WTC11 (cell line): ENCODE results near the gene APPBP2. TPM values are rescaled to one million over a fixed set of nuclear protein-coding genes. Genes with fewer than 3 reads are reported as not detected.
A peak's percentile ranks its signal among the peaks of the same experiment; 100 is the strongest.

Experiments
- ATAC-seq: fragments of 200-7000 bp; cut with Tn5 transposase; 2 replicates; pipeline ENCODE4 v1.10.0; 2021; ENCODE audit warnings: mild to moderate bottlenecking, moderate library complexity
- CTCF ChIA-PET: fragments of 300-600 bp; sonication (Branson Sonifier 250); formaldehyde crosslinking; loops from one replicate; lab custom pipeline; 2021; ENCODE audit warnings: antibody characterized with exemption; lab: Charles Lee
- POLR2A ChIA-PET: fragments of 350-600 bp; sonication (Branson Sonifier 250); formaldehyde crosslinking; loops from one replicate; lab custom pipeline; 2021; ENCODE audit warnings: antibody characterized with exemption; lab: Charles Lee
- DNase-seq: peaks from one replicate; pipeline ENCODE4 v3.0.0; 2021; ENCODE audit warnings: low spot score
- H3K27ac Mint-ChIP-seq: 2 replicates; pipeline ENCODE4 v1.8.0; 2021; ENCODE audit warnings: mixed read lengths
- H3K27me3 Mint-ChIP-seq: 2 replicates; pipeline ENCODE4 v1.8.0; 2021; ENCODE audit warnings: low read depth, mild to moderate bottlenecking, moderate library complexity, mixed read lengths
- H3K36me3 Mint-ChIP-seq: 2 replicates; pipeline ENCODE4 v1.8.0; 2021; ENCODE audit warnings: mixed read lengths
- H3K4me1 Mint-ChIP-seq: 2 replicates; pipeline ENCODE4 v1.8.0; 2022; ENCODE audit warnings: mixed read lengths
- H3K4me3 Mint-ChIP-seq: 2 replicates; pipeline ENCODE4 v1.8.0; 2021; ENCODE audit warnings: mild to moderate bottlenecking, moderate library complexity, mixed read lengths
- H3K9me3 Mint-ChIP-seq: 2 replicates; pipeline ENCODE4 v1.8.0; 2021; ENCODE audit warnings: mixed read lengths
- ATF1 ChIP-seq: sonication (generic); formaldehyde crosslinking; IDR thresholded peaks from 2 replicates; pipeline ENCODE4 v1.8.1; 2023; ENCODE audit warnings: mild to moderate bottlenecking, moderate library complexity, missing genetic modification reagents
- CTCF ChIP-seq: fragments of 200-600 bp; IDR thresholded peaks from 2 replicates; pipeline ENCODE4 v1.8.0; 2022; ENCODE audit warnings: antibody characterized with exemption
- EMX1 ChIP-seq: fragments of 250-450 bp; sonication (Bioruptor Pico); IDR thresholded peaks from 2 replicates; pipeline ENCODE4 v1.8.0; 2021; ENCODE audit warnings: mild to moderate bottlenecking
- ERG ChIP-seq: fragments of 250-450 bp; sonication (Bioruptor Pico); IDR thresholded peaks from 2 replicates; pipeline ENCODE4 v1.8.0; 2021; ENCODE audit warnings: mild to moderate bottlenecking
- FOXP4 ChIP-seq: sonication (generic); formaldehyde crosslinking; IDR thresholded peaks from 2 replicates; pipeline ENCODE4 v1.8.0; 2022; ENCODE audit warnings: mild to moderate bottlenecking, missing genetic modification reagents
- HMGA2 ChIP-seq: fragments of 250-450 bp; sonication (Bioruptor Pico); IDR thresholded peaks from 2 replicates; pipeline ENCODE4 v1.4.0; 2021; ENCODE audit warnings: mild to moderate bottlenecking, moderate library complexity
- MXD4 ChIP-seq: fragments of 250-450 bp; sonication (Bioruptor Pico); IDR thresholded peaks from 2 replicates; pipeline ENCODE4 v1.8.0; 2021; ENCODE audit warnings: mild to moderate bottlenecking, moderate library complexity, borderline replicate concordance
- NFE2L1 ChIP-seq: sonication (generic); formaldehyde crosslinking; IDR thresholded peaks from 2 replicates; pipeline ENCODE4 v1.8.1; 2023; ENCODE audit warnings: missing genetic modification reagents
- NR1H2 ChIP-seq: sonication (generic); formaldehyde crosslinking; IDR thresholded peaks from 2 replicates; pipeline ENCODE4 v1.9.0; 2021; ENCODE audit warnings: mild to moderate bottlenecking, moderate library complexity, missing genetic modification reagents
- PRRX2 ChIP-seq: fragments of 250-450 bp; sonication (Bioruptor Pico); IDR thresholded peaks from 2 replicates; pipeline ENCODE4 v1.8.0; 2021; ENCODE audit warnings: mild to moderate bottlenecking
- SMAD3 ChIP-seq: sonication (generic); formaldehyde crosslinking; IDR thresholded peaks from 2 replicates; pipeline ENCODE4 v1.8.0; 2022; ENCODE audit warnings: missing genetic modification reagents, mild to moderate bottlenecking, borderline replicate concordance
- SP1 ChIP-seq: sonication (generic); formaldehyde crosslinking; conservative IDR thresholded peaks from 2 replicates; pipeline ENCODE4 v1.8.1; 2022; ENCODE audit warnings: missing genetic modification reagents
- ZBTB43 ChIP-seq: sonication (generic); formaldehyde crosslinking; IDR thresholded peaks from 2 replicates; pipeline ENCODE4 v1.8.1; 2023; ENCODE audit warnings: mild to moderate bottlenecking, missing genetic modification reagents
- ZNF121 ChIP-seq: sonication (generic); formaldehyde crosslinking; IDR thresholded peaks from 2 replicates; pipeline ENCODE4 v1.8.0; 2023; ENCODE audit warnings: missing genetic modification reagents
- ZNF138 ChIP-seq: sonication (generic); formaldehyde crosslinking; conservative IDR thresholded peaks from 2 replicates; pipeline ENCODE4 v1.8.1; 2022; ENCODE audit warnings: mild to moderate bottlenecking, moderate library complexity, missing genetic modification reagents
- ZNF232 ChIP-seq: sonication (generic); formaldehyde crosslinking; IDR thresholded peaks from 2 replicates; pipeline ENCODE4 v1.8.0; 2022; ENCODE audit warnings: mild to moderate bottlenecking, missing genetic modification reagents
- ZNF423 ChIP-seq: fragments of 250-450 bp; sonication (Bioruptor Pico); IDR thresholded peaks from 2 replicates; pipeline ENCODE4 v2.1.2; 2022; ENCODE audit warnings: mild to moderate bottlenecking, moderate library complexity
- total RNA-seq: library from RNA; stranded (reverse); gene quantifications from 3 replicates; pipeline ENCODE4 v1.2.3, GENCODE V29; 2021
- TF ChIP-seq, protein P1 (sequence below): sonication (generic); formaldehyde crosslinking; IDR thresholded peaks from 2 replicates; pipeline ENCODE4 v1.8.0; 2023; ENCODE audit warnings: missing genetic modification reagents

APPBP2 gene
- total RNA-seq, 1 experiment from 2014 or later: 15.3 TPM

DNA sequence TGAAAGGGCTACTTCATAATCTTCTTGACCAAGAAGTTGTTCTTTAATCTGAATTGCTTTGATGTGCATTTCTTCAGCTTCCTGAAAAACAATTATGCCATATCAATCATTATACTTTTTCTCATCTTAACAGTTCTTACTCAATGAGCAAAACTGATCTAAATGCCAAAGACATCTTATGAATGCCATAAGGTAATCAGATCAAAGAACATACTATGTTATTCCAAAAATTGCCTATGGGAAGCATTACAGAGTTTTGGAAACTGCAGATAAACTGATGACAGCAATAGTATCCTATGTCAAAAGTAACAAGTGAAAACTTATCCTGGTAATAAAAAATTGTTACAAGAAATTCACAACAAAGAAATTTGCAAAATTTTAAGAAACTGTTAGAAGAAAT is 74.1 kb downstream of the APPBP2 start (continued):
- TF ChIP-seq ERG (CRISPR knock-in tag): no peak
- no peak for TF ChIP-seq ZNF121 (CRISPR knock-in tag)
- no peak for TF ChIP-seq FOXP4 (CRISPR knock-in tag)
- TF ChIP-seq ZBTB43 (CRISPR knock-in tag): no peak
- no peak for TF ChIP-seq PRRX2 (CRISPR knock-in tag)
- TF ChIP-seq ZNF232 (CRISPR knock-in tag): no peak

DNA sequence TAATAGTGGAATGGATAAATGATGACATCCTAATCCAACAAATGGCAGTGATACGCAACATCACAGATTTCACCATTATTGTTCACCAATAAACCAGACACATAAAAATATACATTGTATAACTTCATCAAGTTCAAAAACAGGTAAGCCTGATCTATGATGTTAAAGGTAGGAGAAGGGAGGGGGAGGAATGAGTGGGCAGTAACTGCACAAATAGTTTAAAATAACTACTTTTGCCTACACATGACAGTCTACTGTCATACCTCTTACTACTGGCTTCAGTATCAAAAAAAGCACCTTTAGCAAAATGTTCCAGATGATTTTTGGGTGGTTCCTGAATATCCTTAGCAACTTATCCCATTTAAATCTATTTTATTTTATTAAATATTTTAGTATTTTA is 75.0 kb downstream of the APPBP2 start:
- ATAC-seq (no peak), DNase-seq (no peak)
- no peak overlapping the region for H3K4me3 Mint-ChIP-seq
- no peak overlapping the region for H3K27ac Mint-ChIP-seq
- peaks cover 42% of the 10 kb centered on the region for H3K36me3 Mint-ChIP-seq
- H3K4me1 Mint-ChIP-seq: no peaks in the 10 kb centered on the region
- no peak for TF ChIP-seq EMX1 (CRISPR knock-in tag)
- peak; percentile 69; the same call in 1 of the 2 replicates for TF ChIP-seq HMGA2 (CRISPR knock-in tag)
- TF ChIP-seq NFE2L1 (CRISPR knock-in tag): no peak
- TF ChIP-seq, all 79 proteins: peak for 1
- CTCF ChIA-PET: no interaction called here
- Mint-ChIP-seq H3K9me3 (no peaks in the 10 kb centered on the region), H3K27me3 (no peaks in the 10 kb centered on the region)
- POLR2A ChIA-PET: no interaction called here

- Mint-ChIP-seq H3K4me3 (no peak overlapping the region), H3K9me3 (no peaks in the 10 kb centered on the region), H3K27me3 (no peaks in the 10 kb centered on the region), H3K4me1 (no peaks in the 10 kb centered on the region), H3K36me3 (peaks cover 31% of the 10 kb centered on the region), H3K27ac (no peak overlapping the region)
- DNase-seq (no peak), ATAC-seq (no peak)
- ChIA-PET CTCF (no interaction called here), POLR2A (no interaction called here)
- TF ChIP-seq, protein P1, sequence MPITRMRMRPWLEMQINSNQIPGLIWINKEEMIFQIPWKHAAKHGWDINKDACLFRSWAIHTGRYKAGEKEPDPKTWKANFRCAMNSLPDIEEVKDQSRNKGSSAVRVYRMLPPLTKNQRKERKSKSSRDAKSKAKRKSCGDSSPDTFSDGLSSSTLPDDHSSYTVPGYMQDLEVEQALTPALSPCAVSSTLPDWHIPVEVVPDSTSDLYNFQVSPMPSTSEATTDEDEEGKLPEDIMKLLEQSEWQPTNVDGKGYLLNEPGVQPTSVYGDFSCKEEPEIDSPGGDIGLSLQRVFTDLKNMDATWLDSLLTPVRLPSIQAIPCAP (CRISPR knock-in tag): no peak
- TF ChIP-seq SP1 (no peak), SMAD3 (CRISPR knock-in tag) (no peak)
Observed at GRCh38 chr17:60447375-60447774, 78.7 kb downstream of the APPBP2 start.

DNA sequence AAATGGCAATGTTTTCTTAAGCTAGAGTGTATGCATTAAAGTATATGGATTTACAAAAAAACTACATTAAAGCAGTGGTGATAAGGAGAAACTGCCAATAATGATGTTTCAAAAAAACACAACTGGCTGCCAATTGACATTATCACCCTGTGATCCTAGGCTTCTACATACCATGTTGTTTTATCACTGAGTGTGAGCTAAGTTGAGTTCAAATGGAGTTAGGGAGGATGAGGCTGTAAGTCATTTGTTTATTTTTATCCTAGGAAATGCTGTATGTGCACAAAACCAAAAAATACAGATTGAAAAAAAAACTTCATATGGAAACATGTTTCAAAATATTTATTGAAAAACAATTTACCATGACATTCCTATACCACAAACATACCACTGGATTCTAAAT is 80.9 kb downstream of the APPBP2 start:
- Mint-ChIP-seq H3K27ac (no peak overlapping the region), H3K4me3 (no peak overlapping the region), H3K9me3 (peaks cover 8% of the 10 kb centered on the region; the same call in 1 of the 2 replicates), H3K4me1 (no peaks in the 10 kb centered on the region), H3K36me3 (peaks cover 19% of the 10 kb centered on the region), H3K27me3 (no peaks in the 10 kb centered on the region)
- DNase-seq (no peak), ATAC-seq (no peak)
- POLR2A ChIA-PET: no interaction called here
- CTCF ChIA-PET: no interaction called here
- TF ChIP-seq ATF1 (CRISPR knock-in tag) (no peak), CTCF (no peak), ZNF138 (no peak), NR1H2 (CRISPR knock-in tag) (no peak), ZNF423 (CRISPR knock-in tag) (no peak), MXD4 (no peak)
